Amygdala (tissue), 56 donors: ENCODE measurements around the gene ZNF408.

Experiments used
- DNase-seq, 56 donors: peaks; one replicate each; lab custom pipeline; 2025; lab: John Stamatoyannopoulos, UW

The ZNF408 gene

GRCh38 chr11:46723359-46723680 is 22.5 kb downstream of the ZNF408 start:
- no peak for DNase-seq

- DNase-seq: no peak
Observed at GRCh38 chr11:46724088-46724487, 23.3 kb downstream of the ZNF408 start.

DNA sequence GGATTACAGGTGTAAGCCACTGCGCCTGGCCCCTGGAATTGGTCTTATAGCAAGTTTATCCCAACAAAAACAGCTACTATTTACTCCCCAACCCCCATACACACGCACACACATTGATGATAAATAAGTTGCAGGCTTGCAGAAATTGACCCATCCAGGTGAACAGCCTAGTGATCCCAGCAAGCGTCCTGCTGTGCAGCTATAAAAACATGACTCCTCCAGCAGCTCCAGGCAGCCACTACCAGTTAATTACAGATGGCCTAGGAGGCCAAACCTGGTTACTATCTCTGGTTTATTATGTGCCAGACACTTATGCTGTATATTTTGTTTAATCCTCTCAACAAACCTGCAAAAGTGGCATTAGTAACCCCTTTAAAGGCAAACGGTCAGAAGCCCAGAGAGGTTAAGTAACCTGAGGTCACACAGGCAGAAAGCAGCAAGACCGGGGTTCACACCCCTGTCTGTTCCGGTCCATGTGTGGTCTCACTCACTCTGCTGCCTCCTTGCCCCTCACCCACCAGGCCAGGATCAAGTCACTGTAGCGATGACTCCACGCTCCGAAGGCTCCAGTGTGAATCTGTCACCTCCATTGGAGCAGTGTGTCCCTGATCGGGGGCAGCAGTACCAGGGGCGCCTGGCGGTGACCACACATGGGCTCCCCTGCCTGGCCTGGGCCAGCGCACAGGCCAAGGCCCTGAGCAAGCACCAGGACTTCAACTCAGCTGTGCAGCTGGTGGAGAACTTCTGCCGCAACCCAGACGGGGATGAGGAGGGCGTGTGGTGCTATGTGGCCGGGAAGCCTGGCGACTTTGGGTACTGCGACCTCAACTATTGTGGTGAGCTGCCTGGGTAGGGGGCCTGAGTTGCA is 24.7 kb downstream of the ZNF408 start:
- no peak for DNase-seq

DNA sequence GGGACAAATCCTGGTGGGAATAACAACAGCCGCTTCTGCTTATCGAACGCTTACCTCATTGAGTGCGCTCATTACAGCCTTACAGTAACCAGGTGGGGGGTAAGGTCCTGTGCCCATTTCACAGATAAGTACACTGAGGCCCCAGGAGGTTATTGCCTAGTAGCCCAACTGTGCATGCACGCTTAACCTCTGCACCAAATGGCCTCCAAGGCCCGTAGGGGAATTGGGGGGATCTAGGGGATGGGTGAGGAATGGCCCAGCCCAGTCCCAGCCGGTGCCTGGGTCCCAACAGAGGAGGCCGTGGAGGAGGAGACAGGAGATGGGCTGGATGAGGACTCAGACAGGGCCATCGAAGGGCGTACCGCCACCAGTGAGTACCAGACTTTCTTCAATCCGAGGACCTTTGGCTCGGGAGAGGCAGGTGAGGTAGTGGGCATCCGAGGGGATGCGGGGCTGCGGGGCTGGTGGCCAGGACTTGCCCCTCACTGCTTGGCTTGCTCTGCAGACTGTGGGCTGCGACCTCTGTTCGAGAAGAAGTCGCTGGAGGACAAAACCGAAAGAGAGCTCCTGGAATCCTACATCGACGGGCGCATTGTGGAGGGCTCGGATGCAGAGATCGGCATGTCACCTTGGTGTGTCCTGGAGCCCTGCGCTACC is 25.5 kb downstream of the ZNF408 start:
- DNase-seq: no peak

DNA sequence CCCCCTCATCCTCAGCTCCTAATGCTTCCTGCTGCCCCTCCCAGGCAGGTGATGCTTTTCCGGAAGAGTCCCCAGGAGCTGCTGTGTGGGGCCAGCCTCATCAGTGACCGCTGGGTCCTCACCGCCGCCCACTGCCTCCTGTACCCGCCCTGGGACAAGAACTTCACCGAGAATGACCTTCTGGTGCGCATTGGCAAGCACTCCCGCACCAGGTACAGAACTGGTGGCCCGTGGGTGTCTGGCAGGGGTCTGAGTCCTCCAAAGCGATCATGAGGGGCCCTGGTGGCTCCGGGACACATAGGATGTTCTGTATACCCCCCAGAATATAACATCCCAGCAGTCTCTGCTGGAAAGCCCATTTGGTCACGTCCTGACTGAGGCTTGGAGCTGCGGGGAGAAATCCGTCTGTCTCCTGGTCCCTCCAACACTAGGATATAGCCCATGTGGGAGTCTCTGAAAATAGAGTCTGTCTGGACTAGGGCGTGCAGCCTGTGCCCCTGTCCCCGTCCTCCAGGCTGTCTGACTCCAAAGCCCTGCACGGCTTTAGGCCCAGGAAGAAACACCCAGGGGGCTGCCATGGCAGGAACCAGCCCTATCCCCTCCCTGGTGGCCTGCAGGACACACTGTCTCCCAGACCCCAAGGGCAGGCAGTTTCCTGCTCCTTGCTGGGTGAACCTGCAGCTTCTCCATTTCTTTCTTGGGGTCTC is 27.3 kb downstream of the ZNF408 start:
- no peak for DNase-seq

DNA sequence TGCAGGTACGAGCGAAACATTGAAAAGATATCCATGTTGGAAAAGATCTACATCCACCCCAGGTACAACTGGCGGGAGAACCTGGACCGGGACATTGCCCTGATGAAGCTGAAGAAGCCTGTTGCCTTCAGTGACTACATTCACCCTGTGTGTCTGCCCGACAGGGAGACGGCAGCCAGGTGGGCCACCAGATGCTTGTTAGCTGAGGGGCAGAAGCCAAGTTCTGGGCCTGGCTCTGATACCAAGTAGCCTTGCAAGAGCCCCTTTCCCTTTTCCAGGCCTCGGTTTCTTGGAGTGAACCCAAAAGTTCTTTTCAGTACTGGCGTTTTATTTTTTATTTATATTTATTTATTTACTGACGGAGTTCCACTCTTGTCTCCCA is 27.8 kb downstream of the ZNF408 start:
- DNase-seq: no peak

DNA sequence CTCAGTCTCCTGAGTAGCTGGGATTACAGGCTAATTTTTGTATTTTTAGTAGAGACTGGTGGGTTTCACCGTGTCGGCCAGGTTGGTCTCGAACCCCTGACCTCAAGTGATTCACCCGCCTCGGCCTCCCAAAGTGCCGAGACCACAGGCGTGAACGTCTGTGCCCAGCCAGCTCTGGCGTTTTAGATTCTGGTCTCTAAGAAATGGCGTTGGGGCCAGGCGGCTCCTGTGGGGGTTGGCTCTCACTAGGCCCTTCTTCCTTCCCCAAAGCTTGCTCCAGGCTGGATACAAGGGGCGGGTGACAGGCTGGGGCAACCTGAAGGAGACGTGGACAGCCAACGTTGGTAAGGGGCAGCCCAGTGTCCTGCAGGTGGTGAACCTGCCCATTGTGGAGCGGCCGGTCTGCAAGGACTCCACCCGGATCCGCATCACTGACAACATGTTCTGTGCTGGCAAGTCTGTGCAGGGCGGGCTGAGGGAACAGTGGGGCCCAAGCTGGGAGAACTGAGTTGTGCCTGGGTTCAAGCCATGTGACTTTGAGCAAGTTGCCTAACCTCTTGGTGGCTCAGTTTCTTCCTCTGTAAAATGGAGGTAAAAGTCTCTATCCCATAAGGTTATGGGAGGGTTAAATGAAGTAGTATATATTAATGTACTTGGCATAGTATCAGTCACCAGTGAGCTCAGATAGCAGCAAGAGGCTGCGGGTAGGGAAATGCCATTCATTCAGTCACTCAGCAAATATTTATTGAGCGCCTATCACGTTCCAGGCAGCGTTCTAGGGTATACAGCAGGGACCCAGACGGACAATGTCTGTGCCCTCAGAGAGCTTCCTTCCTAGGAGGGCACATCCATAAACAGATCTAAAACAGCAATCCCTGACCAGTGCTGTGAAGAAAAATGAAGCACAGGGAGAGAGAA is 28.5 kb downstream of the ZNF408 start:
- no peak for DNase-seq

DNA sequence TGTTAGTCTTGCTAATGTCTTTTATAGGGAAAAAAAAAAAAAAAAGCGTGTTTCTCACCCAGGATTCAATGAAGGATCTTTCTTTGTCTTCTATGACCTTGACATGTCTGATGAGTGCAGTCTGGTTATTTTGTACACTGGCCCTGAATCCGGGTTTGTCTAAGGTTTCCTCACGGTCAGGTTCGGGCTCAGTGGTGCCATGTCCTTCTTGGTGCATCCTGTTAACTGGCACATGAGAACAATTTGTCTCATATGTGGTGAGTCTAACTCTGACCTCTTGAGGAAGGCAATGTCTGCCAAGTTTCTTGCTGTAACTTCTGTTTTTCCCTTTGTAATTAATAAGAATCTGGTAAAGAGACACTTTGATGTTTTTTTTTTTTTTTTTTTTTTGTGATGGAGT is 30.7 kb downstream of the ZNF408 start:
- DNase-seq: no peak

- no peak for DNase-seq
Observed at GRCh38 chr11:46733234-46733633, 32.4 kb downstream of the ZNF408 start.

GRCh38 chr11:46736146-46736545 is 35.3 kb downstream of the ZNF408 start:
- DNase-seq: no peak

GRCh38 chr11:46736615-46737014 is 35.8 kb downstream of the ZNF408 start:
- DNase-seq: no peak

DNA sequence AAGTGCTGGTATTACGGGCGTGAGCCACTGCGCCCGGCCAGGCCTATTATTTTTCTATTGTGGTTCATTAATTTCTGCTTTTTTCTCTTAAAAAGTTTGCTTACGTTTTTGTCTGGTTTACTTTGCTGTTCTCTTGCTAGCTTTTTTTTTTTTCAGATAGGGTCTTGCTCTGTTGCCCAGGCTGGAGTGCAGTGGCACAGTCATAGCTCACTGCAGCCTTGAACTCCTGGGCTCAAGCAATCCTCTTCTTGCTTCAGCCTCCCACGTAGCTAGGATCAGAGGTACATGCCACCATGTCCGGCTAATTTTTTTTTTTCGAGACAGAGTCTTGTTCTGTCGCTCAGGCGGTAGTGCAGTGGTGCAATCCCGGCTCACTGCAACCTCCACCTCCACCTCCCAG is 36.9 kb downstream of the ZNF408 start:
- DNase-seq: no peak

GRCh38 chr11:46738887-46739286 is 38.1 kb downstream of the ZNF408 start:
- no peak for DNase-seq

- DNase-seq: no peak
Observed at GRCh38 chr11:46741600-46742484, 41.0 kb downstream of the ZNF408 start.

GRCh38 chr11:46743043-46743442 is 42.2 kb downstream of the ZNF408 start:
- DNase-seq: no peak

DNA sequence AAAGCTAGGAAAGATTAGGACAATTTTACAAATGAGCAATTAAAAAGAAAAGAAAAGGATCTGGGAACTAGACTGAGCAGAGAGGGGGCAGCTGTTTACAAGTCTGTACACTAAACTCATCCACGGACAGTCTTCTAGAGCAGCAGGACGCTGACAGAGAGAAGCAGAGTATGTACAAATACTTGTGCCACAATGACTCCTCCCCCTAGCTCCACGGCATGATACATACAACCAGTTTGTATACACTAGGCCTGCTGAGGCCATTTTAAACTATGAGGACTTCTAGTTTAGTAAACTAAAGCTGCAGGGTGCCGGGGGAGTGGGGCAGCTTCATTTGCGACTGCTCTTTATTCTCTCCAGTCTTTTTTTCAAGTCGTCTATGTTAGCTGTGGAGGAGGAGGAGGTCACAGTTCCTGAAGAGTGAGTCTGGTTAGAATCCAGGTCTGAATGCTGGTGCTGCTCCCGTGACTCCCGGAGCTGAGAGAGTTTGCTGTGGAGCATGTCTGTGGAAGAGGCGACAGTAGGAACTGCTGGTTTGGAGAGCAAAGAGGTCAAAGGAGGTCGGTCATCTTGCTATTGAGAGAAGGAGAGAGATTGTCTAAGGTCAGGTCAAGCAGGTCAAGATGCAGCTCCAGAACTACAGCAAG is 43.0 kb downstream of the ZNF408 start:
- no peak for DNase-seq

GRCh38 chr11:46745328-46745727 is 44.5 kb downstream of the ZNF408 start:
- no peak for DNase-seq

DNA sequence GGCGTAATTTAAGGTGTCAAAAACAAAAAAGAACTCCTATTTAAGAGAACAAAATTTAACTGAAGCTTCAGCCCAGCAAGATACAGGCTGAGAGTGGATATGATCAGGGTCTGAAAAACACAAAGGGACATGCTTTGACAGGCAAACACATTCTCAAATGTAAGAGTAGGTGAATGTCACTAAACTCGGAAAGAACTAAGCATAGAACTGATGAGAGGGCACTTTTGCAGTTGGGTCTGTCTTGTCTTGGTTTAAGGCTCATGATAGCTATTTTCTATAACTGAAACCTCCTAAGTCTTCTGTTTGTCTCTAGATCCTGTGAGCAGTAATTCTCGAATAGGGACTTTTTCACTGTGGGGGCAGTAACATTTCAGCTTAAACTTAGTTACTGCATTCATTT is 45.2 kb downstream of the ZNF408 start:
- DNase-seq: no peak

- DNase-seq: no peak
Observed at GRCh38 chr11:46747150-46747549, 46.3 kb downstream of the ZNF408 start.
